ENCODE measurements around the gene VAX1. TPM values are rescaled to one million over a fixed set of nuclear protein-coding genes. Genes with fewer than 3 reads are reported as not detected.

Gene VAX1
- total RNA-seq, 2 experiments from 2014 or later = not detected

- H2AFZ ChIP-seq (ENCODE audit: low read length) = no peak overlapping the region
- intact Hi-C loops (cut with micrococcal nuclease; ENCODE audit: unreplicated experiment) = no loop called here
- H3K36me3 ChIP-seq (ENCODE audit: insufficient read depth, low read length) = no peaks in the 10 kb centered on the region
- no peaks in the 10 kb centered on the region for H3K9me2 ChIP-seq (ENCODE audit: insufficient read depth, low read length)
- no peak for DNase-seq (ENCODE audit: low spot score)
- H3K9me3 ChIP-seq (ENCODE audit: low read length) = no peaks in the 10 kb centered on the region
- POLR2A ChIA-PET = interaction anchor here (0.6 to 1.2 kb wide), 4 partner anchors 18 to 369 kb away, joined by 3 read pairs; no protein-coding TSS in a partner anchor
- no peak overlapping the region for H3K27ac ChIP-seq (ENCODE audit: low read depth, low read length, poor library complexity, severe bottlenecking)
- TF ChIP-seq CTCF (conservative IDR thresholded peaks at IDR 0.05; ENCODE audit: low read length) (no peak), EZH2phosphoT487 (IDR thresholded peaks at IDR 0.05; ENCODE audit: borderline replicate concordance, low read depth, low read length) (no peak)
- no peaks in the 10 kb centered on the region for H3K4me1 ChIP-seq (ENCODE audit: insufficient read depth, low read length, poor library complexity, severe bottlenecking)
- H3K4me3 ChIP-seq (ENCODE audit: low read depth, low read length, poor library complexity, severe bottlenecking) = no peak overlapping the region
- no peaks in the 10 kb centered on the region for H3K79me2 ChIP-seq (ENCODE audit: insufficient read depth, low read depth, low read length)
- BruUV-seq (replicated peaks) = no TSS peak
- no peak overlapping the region for H3K4me2 ChIP-seq (ENCODE audit: low read length)
- H4K20me1 ChIP-seq (ENCODE audit: insufficient read depth, low read length) = no peaks in the 10 kb centered on the region
- CTCF ChIA-PET (ENCODE audit: unreplicated experiment) = no interaction called here
Measured at GRCh38 chr10:117158297-117158696, 20.2 kb upstream of the VAX1 start.

- no peaks in the 10 kb centered on the region for H3K4me1 ChIP-seq (ENCODE audit: insufficient read depth, low read length, poor library complexity, severe bottlenecking)
- no peak overlapping the region for H2AFZ ChIP-seq (ENCODE audit: low read length)
- no peaks in the 10 kb centered on the region for H3K9me2 ChIP-seq (ENCODE audit: insufficient read depth, low read length)
- no peak for TF ChIP-seq CTCF (conservative IDR thresholded peaks at IDR 0.05; ENCODE audit: low read length)
- no peak for TF ChIP-seq EZH2phosphoT487 (IDR thresholded peaks at IDR 0.05; ENCODE audit: borderline replicate concordance, low read depth, low read length)
- H3K4me3 ChIP-seq (ENCODE audit: low read depth, low read length, poor library complexity, severe bottlenecking) = no peak overlapping the region
- no peaks in the 10 kb centered on the region for H3K9me3 ChIP-seq (ENCODE audit: low read length)
- no peaks in the 10 kb centered on the region for H3K79me2 ChIP-seq (ENCODE audit: insufficient read depth, low read depth, low read length)
- no peak overlapping the region for H3K4me2 ChIP-seq (ENCODE audit: low read length)
- no TSS peak for BruUV-seq (replicated peaks)
- intact Hi-C loops (cut with micrococcal nuclease; ENCODE audit: unreplicated experiment) = no loop called here
- POLR2A ChIA-PET = no interaction called here
- DNase-seq (ENCODE audit: low spot score) = no peak
- CTCF ChIA-PET (ENCODE audit: unreplicated experiment) = no interaction called here
- no peaks in the 10 kb centered on the region for H3K36me3 ChIP-seq (ENCODE audit: insufficient read depth, low read length)
- H3K27ac ChIP-seq (ENCODE audit: low read depth, low read length, poor library complexity, severe bottlenecking) = no peak overlapping the region
- H4K20me1 ChIP-seq (ENCODE audit: insufficient read depth, low read length) = no peaks in the 10 kb centered on the region
Measured at GRCh38 chr10:117152668-117153067, 14.6 kb upstream of the VAX1 start.

- intact Hi-C loops (cut with micrococcal nuclease; ENCODE audit: unreplicated experiment) = no loop called here
- H2AFZ ChIP-seq (ENCODE audit: low read length) = no peak overlapping the region
- no peaks in the 10 kb centered on the region for H3K4me1 ChIP-seq (ENCODE audit: insufficient read depth, low read length, poor library complexity, severe bottlenecking)
Measured at GRCh38 chr10:117148284-117148683, 10.2 kb upstream of the VAX1 start.

More at GRCh38 chr10:117148284-117148683, 10.2 kb upstream of the VAX1 start:
- POLR2A ChIA-PET = interaction anchor here (0.7 kb wide), 1 partner anchor 37 kb away, joined by 3 read pairs; no protein-coding TSS in a partner anchor
- Histone ChIP-seq H3K4me3 (ENCODE audit: low read depth, low read length, poor library complexity, severe bottlenecking) (no peak overlapping the region), H3K36me3 (ENCODE audit: insufficient read depth, low read length) (no peaks in the 10 kb centered on the region), H3K9me3 (ENCODE audit: low read length) (no peaks in the 10 kb centered on the region), H4K20me1 (ENCODE audit: insufficient read depth, low read length) (no peaks in the 10 kb centered on the region), H3K9me2 (ENCODE audit: insufficient read depth, low read length) (no peaks in the 10 kb centered on the region), H3K79me2 (ENCODE audit: insufficient read depth, low read depth, low read length) (no peaks in the 10 kb centered on the region), H3K4me2 (ENCODE audit: low read length) (no peak overlapping the region), H3K27ac (ENCODE audit: low read depth, low read length, poor library complexity, severe bottlenecking) (no peak overlapping the region)
- TF ChIP-seq EZH2phosphoT487 (IDR thresholded peaks at IDR 0.05; ENCODE audit: borderline replicate concordance, low read depth, low read length) (no peak), CTCF (conservative IDR thresholded peaks at IDR 0.05; ENCODE audit: low read length) (no peak)
- no peak for DNase-seq (ENCODE audit: low spot score)
- no TSS peak for BruUV-seq (replicated peaks)
- CTCF ChIA-PET (ENCODE audit: unreplicated experiment) = no interaction called here
